GM19455 (cell line): Measurements from ENCODE around the gene SCRN1.

ENCODE experiments used
- ATAC-seq: cut with Tn5 transposase; IDR thresholded peaks from one replicate; pipeline ENCODE4 v1.9.1; 2021; ENCODE audit not compliant: unreplicated experiment

SCRN1 gene

GRCh38 chr7:30010021-30010420, 20.4 kb upstream of the SCRN1 start:
- ATAC-seq = no peak

DNA sequence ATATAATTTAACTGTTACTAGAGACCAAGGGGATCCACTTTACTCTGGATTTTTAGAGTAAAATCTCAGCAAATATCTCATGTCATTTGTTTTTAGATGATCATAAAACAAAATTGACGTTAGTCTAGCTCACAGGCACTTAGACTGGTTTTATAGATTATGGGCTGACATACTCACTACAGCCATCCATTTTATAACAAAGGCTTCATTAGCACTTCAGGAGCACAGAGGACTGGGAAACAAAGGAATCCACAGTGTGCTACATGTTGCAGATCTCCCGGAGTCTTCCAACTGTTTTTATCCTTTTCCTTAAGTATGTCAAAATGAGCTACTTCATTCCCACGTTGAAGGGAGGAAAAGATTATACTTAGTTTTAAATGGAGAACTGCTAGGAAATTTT, 15.9 kb upstream of the SCRN1 start:
- ATAC-seq = no peak

DNA sequence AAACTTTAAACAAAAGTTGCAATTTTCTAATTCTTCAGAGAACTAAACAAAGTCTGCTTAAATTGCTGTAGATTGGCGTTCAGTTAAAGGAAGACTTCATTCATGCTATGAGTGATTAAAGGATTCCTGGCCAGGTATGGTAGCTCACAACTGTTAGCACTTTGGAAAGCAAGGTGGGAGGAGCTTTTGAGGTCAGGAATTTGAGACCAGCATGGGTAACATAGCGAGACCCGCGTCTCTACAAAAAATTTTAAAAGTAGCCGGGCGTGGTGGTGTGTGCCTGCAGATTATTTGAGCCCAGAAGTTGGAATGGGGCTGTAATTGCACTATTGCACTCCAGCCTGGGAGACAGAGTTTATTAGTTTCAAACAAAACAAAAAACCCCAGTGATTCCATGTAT, 13.5 kb upstream of the SCRN1 start:
- no peak for ATAC-seq

DNA sequence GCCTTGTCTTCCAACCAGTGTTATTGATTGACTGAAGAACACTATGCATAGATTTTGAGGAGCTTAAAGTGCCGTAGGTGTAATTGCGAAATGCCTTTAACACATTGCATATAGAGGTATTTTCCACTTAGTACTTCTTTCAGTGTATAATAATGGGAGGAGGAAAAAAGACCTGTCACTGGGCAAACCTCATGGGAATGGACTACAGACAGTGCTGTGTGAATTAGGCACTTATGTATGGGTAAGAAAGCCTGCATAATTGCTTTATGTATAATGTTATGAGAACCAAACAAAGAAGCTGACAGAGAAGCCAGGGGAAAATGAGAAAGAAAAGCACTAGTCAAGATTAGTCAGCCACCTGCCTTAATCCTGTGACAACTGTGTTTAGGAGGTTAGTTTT, 12.4 kb upstream of the SCRN1 start:
- no peak for ATAC-seq

- no peak for ATAC-seq
Measured at GRCh38 chr7:29998489-29998888, 8.9 kb upstream of the SCRN1 start.

DNA sequence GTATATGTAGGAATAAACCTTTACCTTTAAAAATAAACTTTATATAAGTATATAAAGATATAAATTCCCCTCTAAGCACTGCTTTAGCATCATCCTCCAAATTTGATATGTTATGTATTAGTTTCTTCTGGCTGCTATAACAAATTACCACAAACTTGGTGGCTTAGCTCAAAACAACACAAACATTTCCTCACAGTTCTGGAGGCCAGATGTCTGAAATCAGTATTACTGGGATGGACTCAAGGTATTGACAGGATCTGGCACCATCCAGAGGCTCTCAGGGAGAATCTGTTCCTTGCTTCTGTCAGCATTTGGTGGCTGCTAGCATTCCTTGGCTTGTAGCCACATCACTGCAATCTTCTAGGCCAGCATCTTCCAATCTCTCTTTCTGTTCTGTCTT, 6.7 kb upstream of the SCRN1 start:
- ATAC-seq = no peak

DNA sequence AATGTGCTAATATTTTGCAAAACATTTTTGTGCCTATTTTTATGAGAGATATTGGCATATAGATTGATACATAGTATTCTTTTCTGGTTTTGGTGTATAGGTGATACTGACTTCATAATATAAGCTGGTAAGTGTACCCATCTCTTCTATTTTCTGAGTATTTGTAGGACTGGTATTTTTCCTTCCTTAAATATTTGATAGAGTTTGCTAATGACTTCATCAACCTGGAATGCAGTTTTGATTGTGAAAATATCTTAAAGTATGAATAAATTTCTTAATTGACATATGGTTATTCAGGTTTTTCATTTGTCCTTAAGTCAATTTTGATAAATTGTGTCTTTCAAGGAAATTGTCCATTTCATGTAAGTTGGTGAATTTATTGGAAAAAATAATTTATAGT, 6.1 kb upstream of the SCRN1 start:
- no peak for ATAC-seq

DNA sequence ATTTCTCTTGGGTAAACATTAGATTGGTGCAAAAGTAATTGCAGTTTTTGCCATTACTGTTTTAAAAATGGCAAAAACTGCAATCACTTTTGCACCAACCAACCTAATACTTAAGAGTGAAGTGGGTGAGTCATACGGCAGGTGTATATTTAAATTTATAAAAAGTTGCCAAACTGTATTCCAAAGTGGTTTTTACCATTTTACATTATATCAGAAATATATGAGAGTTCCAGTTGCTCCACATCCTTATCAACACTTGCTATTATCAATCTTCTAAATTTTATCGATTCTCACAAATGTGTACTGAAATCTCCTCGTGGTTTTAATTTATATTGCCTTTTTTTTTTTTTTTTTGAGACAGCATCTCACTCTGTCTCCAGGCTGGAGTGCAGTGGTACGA, 3.5 kb upstream of the SCRN1 start:
- no peak for ATAC-seq

GRCh38 chr7:29991937-29992336, 2.3 kb upstream of the SCRN1 start:
- no peak for ATAC-seq

GRCh38 chr7:29990931-29991330, 1.3 kb upstream of the SCRN1 start:
- no peak for ATAC-seq

DNA sequence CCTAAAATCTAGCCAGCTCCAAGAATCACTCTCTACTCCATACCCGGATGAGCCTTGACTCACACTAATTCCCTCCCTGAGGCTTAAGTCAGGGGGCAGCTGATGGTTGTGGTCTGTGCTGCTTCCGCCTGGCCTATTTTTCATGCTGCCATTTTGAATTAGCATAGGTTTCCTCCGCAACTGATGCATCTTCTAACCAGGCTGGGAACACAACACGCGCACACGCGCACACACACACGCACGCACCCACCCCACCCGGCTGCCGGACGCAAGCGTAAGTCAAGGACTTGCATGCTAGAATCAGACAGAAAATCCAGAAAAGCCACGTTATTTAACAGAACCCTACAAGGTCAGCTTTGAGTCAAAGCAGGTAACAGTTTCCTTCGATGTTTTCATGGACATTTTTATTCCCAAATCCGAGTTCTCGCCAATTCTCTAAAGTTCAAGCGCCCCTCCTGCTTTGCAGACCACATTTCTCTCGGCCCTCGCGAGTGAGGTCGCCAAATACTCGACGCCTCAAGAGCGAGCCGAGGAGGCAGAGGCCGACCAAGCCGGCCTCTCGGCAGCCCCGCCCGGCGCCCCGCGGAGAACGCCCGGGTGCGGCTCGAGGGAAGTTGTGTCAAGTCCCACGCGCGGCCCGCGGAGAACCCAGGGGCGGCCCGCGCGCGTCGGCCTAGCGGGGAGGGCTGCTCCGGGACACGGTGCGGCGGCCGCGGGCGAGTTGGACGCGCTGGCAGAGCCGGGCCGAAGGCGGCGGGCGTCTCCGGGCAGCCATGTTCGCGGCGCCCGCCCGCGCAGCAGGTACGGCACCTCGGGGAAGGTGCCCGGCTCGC, 961 bp downstream of the SCRN1 start:
- peak; percentile 47 for ATAC-seq

DNA sequence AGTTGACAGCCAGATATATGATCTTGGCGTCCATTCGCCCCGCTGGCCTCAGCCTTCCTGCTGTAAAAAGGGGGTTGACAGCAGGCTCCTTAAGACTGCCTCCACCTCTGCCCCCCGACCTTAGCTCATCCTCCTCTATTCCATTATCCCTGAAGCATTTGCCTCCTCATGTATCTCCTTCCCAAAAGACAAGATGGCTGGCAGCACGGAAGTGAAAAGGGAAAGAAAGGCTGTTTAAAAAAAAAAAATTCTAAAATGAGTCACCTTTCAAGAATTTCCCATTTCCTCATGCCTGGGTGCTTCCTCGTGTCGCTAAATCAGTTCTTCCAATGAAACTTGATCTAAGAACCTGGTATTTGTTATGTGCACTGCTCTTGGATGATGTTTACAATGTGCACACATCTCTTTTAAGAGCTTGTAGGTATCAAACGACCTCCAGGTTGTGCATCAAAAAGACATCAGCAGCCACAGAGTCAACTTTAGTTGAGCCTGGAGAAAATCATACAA, 1.7 kb downstream of the SCRN1 start:
- ATAC-seq = no peak

DNA sequence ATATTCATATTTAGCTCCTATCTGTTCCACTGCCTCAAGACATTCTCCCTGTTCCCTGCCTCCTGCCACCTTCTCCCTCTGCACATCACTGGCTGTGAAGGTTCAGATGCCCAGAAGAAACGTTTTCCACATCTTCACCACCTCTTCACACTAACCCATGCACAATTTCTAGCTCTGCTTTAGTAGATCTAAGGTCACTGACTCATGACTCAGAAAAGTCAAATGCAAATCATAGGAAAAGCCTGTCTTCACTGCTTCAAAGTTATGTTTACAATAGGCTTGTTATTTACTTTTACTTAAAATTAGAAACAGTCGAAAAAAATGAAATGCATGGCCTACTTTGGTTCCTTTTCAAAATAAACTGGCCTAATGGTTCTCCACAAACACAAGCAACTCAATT, 2.5 kb downstream of the SCRN1 start:
- no peak for ATAC-seq

GRCh38 chr7:29980151-29980550, 9.4 kb downstream of the SCRN1 start:
- no peak for ATAC-seq

- no peak for ATAC-seq
Measured at GRCh38 chr7:29977886-29978651, 11.5 kb downstream of the SCRN1 start.

DNA sequence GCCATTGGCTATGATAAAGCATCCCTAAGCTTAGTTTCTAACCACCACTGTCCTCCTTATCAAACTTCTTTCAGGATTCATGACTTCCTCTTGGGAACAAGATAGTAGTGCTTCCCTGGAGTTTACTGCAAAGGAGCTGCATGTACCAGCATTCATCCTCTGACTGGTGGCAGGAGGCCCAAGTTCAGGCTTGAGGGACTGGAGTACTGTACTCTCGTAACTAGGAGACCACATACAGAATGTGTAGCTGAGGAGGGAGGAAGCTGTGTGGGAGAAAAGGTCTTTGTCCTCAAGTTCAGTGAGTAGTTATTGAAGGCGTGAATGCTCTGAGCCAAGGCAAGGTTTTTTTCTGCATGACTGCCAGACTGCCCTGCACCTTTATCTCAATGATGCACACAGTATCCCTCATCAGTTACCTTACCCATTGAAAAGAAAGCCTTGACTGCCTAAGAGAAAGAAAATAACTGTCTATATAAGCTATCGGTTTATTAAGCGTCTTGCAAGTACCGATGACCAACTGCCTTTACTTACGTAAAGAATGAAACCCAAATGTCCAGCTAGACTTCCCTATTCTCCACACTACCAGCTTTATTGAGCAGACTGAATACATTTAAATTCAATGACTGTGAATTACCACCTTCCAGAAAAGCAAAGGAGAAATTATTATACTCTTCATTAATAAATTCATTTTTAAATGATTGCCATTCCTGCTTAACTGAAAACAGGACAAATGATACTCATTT, 12.8 kb downstream of the SCRN1 start:
- no peak for ATAC-seq

DNA sequence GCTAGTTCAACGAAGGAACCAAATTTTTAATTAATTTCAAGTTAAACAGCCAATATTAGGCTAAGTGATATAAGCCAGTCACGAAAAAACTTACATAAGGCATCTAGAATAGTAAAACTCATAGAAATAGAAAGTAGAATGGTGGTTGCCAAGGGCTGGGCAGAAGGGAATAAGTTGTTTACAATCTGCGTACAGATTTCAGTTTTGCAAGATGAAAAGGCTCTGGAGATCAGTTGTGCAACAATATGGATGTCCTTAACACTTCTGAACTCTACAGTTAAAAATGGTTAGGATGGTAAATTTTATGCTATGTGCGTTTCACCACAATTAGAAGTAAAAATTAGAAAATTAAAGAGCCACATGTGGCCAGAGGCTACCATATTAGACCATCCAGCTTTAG, 13.3 kb downstream of the SCRN1 start:
- ATAC-seq = no peak

- no peak for ATAC-seq
Measured at GRCh38 chr7:29975561-29975960, 14.0 kb downstream of the SCRN1 start.

GRCh38 chr7:29974286-29974685, 15.3 kb downstream of the SCRN1 start:
- no peak for ATAC-seq

DNA sequence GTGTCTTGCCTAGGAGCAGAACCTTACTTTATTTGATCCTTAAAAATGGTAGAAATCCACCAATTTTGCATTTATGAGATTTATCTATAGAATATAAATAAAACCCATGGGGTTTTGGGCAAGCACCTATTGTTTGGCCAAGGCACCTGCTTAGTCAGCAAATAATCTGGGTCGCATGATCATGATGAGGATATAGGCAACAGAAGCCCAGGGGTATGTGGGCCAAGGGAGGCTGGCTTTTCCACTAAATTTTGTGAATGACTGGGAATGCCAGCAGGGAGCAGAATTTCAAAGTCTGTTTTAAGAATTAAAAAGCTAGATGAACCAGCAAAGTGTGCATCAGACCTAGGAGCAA, 17.3 kb downstream of the SCRN1 start:
- no peak for ATAC-seq

- ATAC-seq = no peak
Measured at GRCh38 chr7:29971566-29972314, 17.9 kb downstream of the SCRN1 start.
